ENCODE results near the gene STK10.

GRCh38 chr5:171992305-171992704 is 195.7 kb downstream of the STK10 start:
- TF ChIP-seq CTCF (IDR thresholded peaks at IDR 0.05): no peak
- no peak for TF ChIP-seq POLR2AphosphoS5 (IDR thresholded peaks at IDR 0.05)
- TF ChIP-seq POLR2A (IDR thresholded peaks at IDR 0.05): no peak
